Measurements from ENCODE around the gene TPSB2. TPM values are rescaled to one million over a fixed set of nuclear protein-coding genes. Genes with fewer than 3 reads are reported as not detected.

TPSB2 gene
- total RNA-seq, 1 donor from 2014 or later = 168 TPM

- no peak for TF ChIP-seq CTCF (IDR thresholded peaks at IDR 0.05)
- DNase-seq (no peak), ATAC-seq (no peak)
- H3K27ac ChIP-seq = no peak overlapping the region
- no peaks in the 10 kb centered on the region for H3K9me3 ChIP-seq
- no peaks in the 10 kb centered on the region for H3K36me3 ChIP-seq
- no peak overlapping the region for H3K4me3 ChIP-seq
- H3K4me1 ChIP-seq = no peaks in the 10 kb centered on the region
- H3K27me3 ChIP-seq (ENCODE audit: low read depth) = no peaks in the 10 kb centered on the region
- intact Hi-C loops (cut with DNase I) = no loop called here
Observed at GRCh38 chr16:1209081-1209480, 20.9 kb downstream of the TPSB2 start.

- H3K9me3 ChIP-seq = no peaks in the 10 kb centered on the region
- H3K4me1 ChIP-seq = no peaks in the 10 kb centered on the region
- no peak overlapping the region for H3K4me3 ChIP-seq
- intact Hi-C loops (cut with DNase I) = no loop called here
- no peak for DNase-seq
- TF ChIP-seq CTCF (IDR thresholded peaks at IDR 0.05) = no peak
- H3K27me3 ChIP-seq (ENCODE audit: low read depth) = no peaks in the 10 kb centered on the region
- ATAC-seq = no peak
- no peak overlapping the region for H3K27ac ChIP-seq
- no peaks in the 10 kb centered on the region for H3K36me3 ChIP-seq
Observed at GRCh38 chr16:1208239-1208830, 21.6 kb downstream of the TPSB2 start.

GRCh38 chr16:1206786-1207185, 23.2 kb downstream of the TPSB2 start:
- H3K27ac ChIP-seq = no peak overlapping the region
- H3K9me3 ChIP-seq = no peaks in the 10 kb centered on the region
- H3K4me1 ChIP-seq = no peaks in the 10 kb centered on the region
- no peak for TF ChIP-seq CTCF (IDR thresholded peaks at IDR 0.05)
- no peaks in the 10 kb centered on the region for H3K36me3 ChIP-seq
- intact Hi-C loops (cut with DNase I) = no loop called here
- DNase-seq (no peak), ATAC-seq (no peak)
- no peak overlapping the region for H3K4me3 ChIP-seq
- no peaks in the 10 kb centered on the region for H3K27me3 ChIP-seq (ENCODE audit: low read depth)

- no peaks in the 10 kb centered on the region for H3K4me1 ChIP-seq
- no peak for TF ChIP-seq CTCF (IDR thresholded peaks at IDR 0.05)
- H3K9me3 ChIP-seq = no peaks in the 10 kb centered on the region
- H3K36me3 ChIP-seq = no peaks in the 10 kb centered on the region
- H3K27ac ChIP-seq = no peak overlapping the region
- ATAC-seq (no peak), DNase-seq (no peak)
- H3K4me3 ChIP-seq = no peak overlapping the region
- intact Hi-C loops (cut with DNase I) = no loop called here
- H3K27me3 ChIP-seq (ENCODE audit: low read depth) = no peaks in the 10 kb centered on the region
Observed at GRCh38 chr16:1206326-1206725, 23.7 kb downstream of the TPSB2 start.

- H3K36me3 ChIP-seq = no peaks in the 10 kb centered on the region
- ATAC-seq = no peak
Observed at GRCh38 chr16:1204933-1205332, 25.1 kb downstream of the TPSB2 start.

More at GRCh38 chr16:1204933-1205332, 25.1 kb downstream of the TPSB2 start:
- H3K27ac ChIP-seq = no peak overlapping the region
- intact Hi-C loops (cut with DNase I) = no loop called here
- no peak for DNase-seq
- H3K4me1 ChIP-seq = no peaks in the 10 kb centered on the region
- H3K4me3 ChIP-seq = no peak overlapping the region
- H3K27me3 ChIP-seq (ENCODE audit: low read depth) = no peaks in the 10 kb centered on the region
- no peak for TF ChIP-seq CTCF (IDR thresholded peaks at IDR 0.05)
- no peaks in the 10 kb centered on the region for H3K9me3 ChIP-seq

Measured in lower lobe of right lung (tissue), 2 donors.